ENCODE data around the gene LHCGR.

Gene LHCGR

DNA sequence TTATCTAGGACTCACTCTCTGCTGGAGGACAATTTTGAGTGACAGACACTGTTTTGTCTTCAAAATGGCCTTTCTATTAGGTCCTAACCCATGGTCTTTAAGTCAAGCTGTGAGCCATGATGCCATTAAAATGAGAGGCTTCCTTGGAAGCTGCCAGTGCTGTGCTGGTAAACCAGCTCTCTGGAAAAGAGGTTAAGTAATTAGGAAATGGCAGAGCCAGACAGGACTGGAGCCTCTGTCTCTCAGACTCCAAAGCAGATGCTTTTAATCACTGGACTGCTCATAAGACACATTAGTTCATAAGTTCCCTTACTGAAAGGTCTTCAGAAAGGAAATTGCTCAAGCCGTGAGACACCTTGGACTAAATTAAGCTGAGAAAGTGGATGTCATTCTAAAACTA is 25.8 kb upstream of the LHCGR start:
- Histone ChIP-seq H3K36me3 (ENCODE audit: control insufficient read depth in 4 of 4, insufficient read depth in 4 of 4, low read length in 3 of 4) (no peaks in the 10 kb centered on the region), H3K27ac (ENCODE audit: insufficient read depth in 1 of 2, low read depth in 1 of 2, low read length in 2 of 2, poor library complexity in 1 of 2, severe bottlenecking in 2 of 2) (no peak overlapping the region), H3K27me3 (replicated peaks in 2 of 5; ENCODE audit: control insufficient read depth in 4 of 5, insufficient read depth in 5 of 5, low read length in 4 of 5) (no peaks in the 10 kb centered on the region), H3K4me1 (ENCODE audit: control extremely low read depth in 1 of 4, control insufficient read depth in 4 of 4, insufficient read depth in 4 of 4, low read length in 3 of 4) (no peaks in the 10 kb centered on the region), H3K9me3 (ENCODE audit: control extremely low read depth in 1 of 5, control insufficient read depth in 4 of 5, insufficient read depth in 2 of 5, low read depth in 1 of 5, low read length in 4 of 5) (no peaks in the 10 kb centered on the region), H3K4me3 (ENCODE audit: control insufficient read depth in 1 of 7, extremely low read depth in 1 of 7, insufficient read depth in 4 of 7, low read depth in 2 of 7, low read length in 6 of 7) (no peak overlapping the region)
- ChIA-PET CTCF (no interaction called here), POLR2A (no interaction called here)
- WGBS (ENCODE audit: insufficient coverage) = no CpG with 5 or more reads among the region's 1 CpG
- no peak for DNase-seq

DNA sequence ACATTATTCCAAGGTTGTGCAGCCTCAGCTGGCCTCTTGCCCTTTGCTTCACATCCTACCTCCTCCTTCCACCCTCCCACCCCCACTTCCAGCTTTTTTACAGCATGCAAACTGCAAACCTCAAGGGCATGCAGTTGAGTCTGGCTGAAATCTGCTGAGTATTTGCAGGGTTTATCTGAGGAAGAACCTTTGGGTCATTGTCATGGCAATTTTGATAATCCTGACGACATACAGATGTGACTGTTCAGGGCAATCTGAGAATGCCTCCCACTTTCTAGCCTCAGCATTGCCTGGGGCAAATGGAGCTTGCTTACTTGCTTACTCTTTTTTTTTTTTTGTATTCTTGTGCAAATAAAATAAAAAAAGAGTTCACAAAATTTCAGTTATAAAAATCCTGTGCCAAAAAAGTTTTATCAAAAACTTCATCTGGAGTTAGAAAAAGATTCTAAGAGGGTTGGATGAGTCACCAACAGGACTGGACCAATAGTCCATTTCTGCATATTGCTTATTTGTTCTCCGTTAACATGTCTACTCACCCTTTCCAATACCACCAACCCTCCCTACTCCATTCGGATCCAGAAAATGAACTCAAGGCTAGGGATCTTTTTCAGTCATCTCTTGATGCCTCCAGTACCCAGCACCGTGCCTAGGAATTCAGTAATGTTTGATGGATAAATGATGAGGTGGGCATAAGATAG is 23.6 kb upstream of the LHCGR start:
- Histone ChIP-seq H3K36me3 (ENCODE audit: control insufficient read depth in 4 of 4, insufficient read depth in 4 of 4, low read length in 3 of 4) (no peaks in the 10 kb centered on the region), H3K9me3 (ENCODE audit: control extremely low read depth in 1 of 5, control insufficient read depth in 4 of 5, insufficient read depth in 2 of 5, low read depth in 1 of 5, low read length in 4 of 5) (no peaks in the 10 kb centered on the region), H3K27ac (ENCODE audit: insufficient read depth in 1 of 2, low read depth in 1 of 2, low read length in 2 of 2, poor library complexity in 1 of 2, severe bottlenecking in 2 of 2) (no peak overlapping the region), H3K4me3 (ENCODE audit: control insufficient read depth in 1 of 7, extremely low read depth in 1 of 7, insufficient read depth in 4 of 7, low read depth in 2 of 7, low read length in 6 of 7) (no peak overlapping the region), H3K4me1 (ENCODE audit: control extremely low read depth in 1 of 4, control insufficient read depth in 4 of 4, insufficient read depth in 4 of 4, low read length in 3 of 4) (no peaks in the 10 kb centered on the region), H3K27me3 (replicated peaks in 2 of 5; ENCODE audit: control insufficient read depth in 4 of 5, insufficient read depth in 5 of 5, low read length in 4 of 5) (peaks cover 0 to 1% (median 0%) of the 10 kb centered on the region in 5 experiments)
- ChIA-PET CTCF (no interaction called here), POLR2A (no interaction called here)
- WGBS (ENCODE audit: insufficient coverage) = 100% methylated on average over 2 of the region's 4 CpGs
- DNase-seq = no peak

DNA sequence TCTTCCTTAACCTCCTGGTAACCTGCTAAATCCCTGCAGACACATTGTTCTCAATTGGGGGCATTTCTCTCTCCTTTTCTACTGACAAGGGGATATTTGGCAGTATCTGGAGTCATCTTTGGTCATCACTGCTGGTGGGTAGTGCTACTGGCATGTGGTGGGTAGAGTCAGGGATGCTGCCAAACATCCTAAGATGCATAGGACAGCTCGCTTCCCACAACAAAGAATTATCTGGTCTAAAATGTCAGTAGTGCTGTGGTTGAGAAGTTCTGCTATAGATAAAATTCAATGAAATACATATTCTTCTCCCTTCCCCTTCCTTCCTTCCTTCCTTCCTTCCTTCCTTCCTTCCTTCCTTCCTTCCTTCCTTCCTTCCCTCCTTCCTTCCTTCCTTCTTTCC is 18.7 kb upstream of the LHCGR start:
- CTCF ChIA-PET = no interaction called here
- no CpG with 5 or more reads among the region's 1 CpG for WGBS (ENCODE audit: insufficient coverage)
- no peak overlapping the region for H3K4me3 ChIP-seq (ENCODE audit: control insufficient read depth in 1 of 7, extremely low read depth in 1 of 7, insufficient read depth in 4 of 7, low read depth in 2 of 7, low read length in 6 of 7)
- no peak for DNase-seq
- H3K27me3 ChIP-seq (replicated peaks in 2 of 5; ENCODE audit: control insufficient read depth in 4 of 5, insufficient read depth in 5 of 5, low read length in 4 of 5) = peaks cover 0 to 2% (median 0%) of the 10 kb centered on the region in 5 experiments
- no peaks in the 10 kb centered on the region for H3K36me3 ChIP-seq (ENCODE audit: control insufficient read depth in 4 of 4, insufficient read depth in 4 of 4, low read length in 3 of 4)
- H3K27ac ChIP-seq (ENCODE audit: insufficient read depth in 1 of 2, low read depth in 1 of 2, low read length in 2 of 2, poor library complexity in 1 of 2, severe bottlenecking in 2 of 2) = no peak overlapping the region
- POLR2A ChIA-PET = no interaction called here
- no peaks in the 10 kb centered on the region for H3K4me1 ChIP-seq (ENCODE audit: control extremely low read depth in 1 of 4, control insufficient read depth in 4 of 4, insufficient read depth in 4 of 4, low read length in 3 of 4)
- H3K9me3 ChIP-seq (ENCODE audit: control extremely low read depth in 1 of 5, control insufficient read depth in 4 of 5, insufficient read depth in 2 of 5, low read depth in 1 of 5, low read length in 4 of 5) = no peaks in the 10 kb centered on the region

DNA sequence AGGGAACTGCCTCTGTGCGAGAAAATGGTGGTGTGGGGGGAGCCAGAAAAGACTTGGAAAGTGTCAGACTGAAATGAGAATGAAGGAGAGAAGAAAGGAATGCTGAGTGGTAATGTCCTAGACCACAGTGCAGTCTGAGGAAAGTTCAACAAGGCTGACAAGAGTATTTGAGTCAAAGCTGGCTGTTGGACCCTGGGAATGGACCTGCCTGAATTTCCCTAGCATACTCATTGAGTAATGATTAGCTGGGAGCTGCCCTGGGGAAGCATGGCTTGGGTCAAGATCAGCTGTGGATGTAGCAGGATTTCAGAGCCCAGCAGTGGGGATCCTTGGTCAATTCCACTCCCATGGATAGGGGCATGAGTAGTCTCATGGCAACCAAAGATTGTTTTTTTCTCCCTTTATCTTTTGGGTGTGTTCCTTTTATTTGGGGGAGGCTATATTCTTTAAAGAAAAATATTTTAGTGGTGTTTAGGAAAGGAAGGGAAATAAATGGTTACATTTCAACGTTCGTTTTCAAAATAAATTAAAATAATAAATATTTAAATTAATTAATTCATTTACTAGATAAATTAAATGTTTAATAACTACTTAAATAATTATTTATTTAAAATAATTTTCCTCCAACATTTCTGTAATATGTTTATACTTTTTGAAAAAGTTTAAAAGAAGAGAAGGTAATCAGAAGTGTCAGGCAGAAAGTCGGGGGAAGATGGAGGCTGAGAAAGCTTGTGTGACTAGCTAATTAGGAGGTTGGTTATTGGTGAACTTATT is 15.9 kb upstream of the LHCGR start:
- CTCF ChIA-PET = no interaction called here

DNA sequence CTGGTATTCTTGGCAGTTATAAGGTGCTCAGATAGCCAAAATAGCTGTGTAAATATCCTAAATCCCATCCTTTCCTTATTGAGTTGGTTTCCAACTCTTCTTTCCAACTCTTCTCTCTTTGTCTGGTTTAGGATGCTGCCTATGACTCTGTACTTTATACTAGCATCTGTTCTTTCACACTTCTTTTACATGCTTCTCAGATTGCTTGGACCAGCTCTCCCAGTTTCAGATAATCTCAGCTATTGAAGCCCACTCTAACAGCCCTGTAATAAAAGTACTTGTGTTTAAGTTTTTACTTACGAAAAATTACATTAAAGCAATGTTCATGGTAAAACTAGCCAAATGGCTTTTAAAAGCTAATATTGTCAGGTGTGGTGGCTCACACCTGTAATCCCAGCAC is 14.7 kb upstream of the LHCGR start:
- Histone ChIP-seq H3K4me1 (ENCODE audit: control extremely low read depth in 1 of 4, control insufficient read depth in 4 of 4, insufficient read depth in 4 of 4, low read length in 3 of 4) (peaks cover 0 to 2% (median 0%) of the 10 kb centered on the region in 4 experiments), H3K9me3 (ENCODE audit: control extremely low read depth in 1 of 5, control insufficient read depth in 4 of 5, insufficient read depth in 2 of 5, low read depth in 1 of 5, low read length in 4 of 5) (no peaks in the 10 kb centered on the region), H3K27me3 (replicated peaks in 2 of 5; ENCODE audit: control insufficient read depth in 4 of 5, insufficient read depth in 5 of 5, low read length in 4 of 5) (peaks cover 0 to 2% (median 0%) of the 10 kb centered on the region in 5 experiments), H3K36me3 (ENCODE audit: control insufficient read depth in 4 of 4, insufficient read depth in 4 of 4, low read length in 3 of 4) (no peaks in the 10 kb centered on the region), H3K4me3 (ENCODE audit: control insufficient read depth in 1 of 7, extremely low read depth in 1 of 7, insufficient read depth in 4 of 7, low read depth in 2 of 7, low read length in 6 of 7) (no peak overlapping the region), H3K27ac (ENCODE audit: insufficient read depth in 1 of 2, low read depth in 1 of 2, low read length in 2 of 2, poor library complexity in 1 of 2, severe bottlenecking in 2 of 2) (no peak overlapping the region)
- DNase-seq = no peak
- ChIA-PET CTCF (no interaction called here), POLR2A (interaction anchor here (1.2 kb wide), 1 partner anchor 36 kb away, joined by 3 read pairs; no protein-coding TSS in a partner anchor)
- WGBS (ENCODE audit: insufficient coverage) = no CpG with 5 or more reads among the region's 1 CpG

More for the DNA sequence above, 15.9 kb upstream of the LHCGR start:
- POLR2A ChIA-PET = interaction anchor here (1.2 kb wide), 1 partner anchor 35 kb away, joined by 3 read pairs; no protein-coding TSS in a partner anchor
- Histone ChIP-seq H3K4me1 (ENCODE audit: control extremely low read depth in 1 of 4, control insufficient read depth in 4 of 4, insufficient read depth in 4 of 4, low read length in 3 of 4) (peaks cover 0 to 2% (median 0%) of the 10 kb centered on the region in 4 experiments), H3K27me3 (replicated peaks in 2 of 5; ENCODE audit: control insufficient read depth in 4 of 5, insufficient read depth in 5 of 5, low read length in 4 of 5) (peaks cover 0 to 2% (median 0%) of the 10 kb centered on the region in 5 experiments), H3K4me3 (ENCODE audit: control insufficient read depth in 1 of 7, extremely low read depth in 1 of 7, insufficient read depth in 4 of 7, low read depth in 2 of 7, low read length in 6 of 7) (no peak overlapping the region), H3K27ac (ENCODE audit: insufficient read depth in 1 of 2, low read depth in 1 of 2, low read length in 2 of 2, poor library complexity in 1 of 2, severe bottlenecking in 2 of 2) (no peak overlapping the region), H3K36me3 (ENCODE audit: control insufficient read depth in 4 of 4, insufficient read depth in 4 of 4, low read length in 3 of 4) (no peaks in the 10 kb centered on the region), H3K9me3 (ENCODE audit: control extremely low read depth in 1 of 5, control insufficient read depth in 4 of 5, insufficient read depth in 2 of 5, low read depth in 1 of 5, low read length in 4 of 5) (no peaks in the 10 kb centered on the region)
- DNase-seq = no peak
- WGBS (ENCODE audit: insufficient coverage) = 89% methylated on average over 2 of the region's 4 CpGs

DNA sequence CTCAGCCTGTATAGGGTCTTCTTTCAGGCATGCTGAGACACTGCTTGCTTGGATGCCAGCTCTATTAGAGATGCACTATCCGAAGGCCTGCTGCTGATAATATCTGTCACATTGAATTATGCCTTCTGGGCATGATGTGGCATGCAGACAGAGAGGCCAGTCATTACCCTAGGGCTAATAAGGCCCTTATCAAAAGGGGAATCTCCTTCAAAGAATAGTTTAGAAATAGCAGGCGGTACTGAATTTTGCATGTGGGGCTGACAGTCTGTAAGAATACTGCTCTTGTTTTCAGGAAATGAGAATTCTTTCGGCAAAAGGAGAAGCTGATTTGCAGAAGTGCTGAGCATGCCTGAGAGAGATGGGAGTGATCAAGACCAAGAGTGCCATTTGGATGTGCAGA is 13.1 kb upstream of the LHCGR start:
- 0% methylated on average over 1 of the region's 3 CpGs for WGBS (ENCODE audit: insufficient coverage)
- Histone ChIP-seq H3K27ac (ENCODE audit: insufficient read depth in 1 of 2, low read depth in 1 of 2, low read length in 2 of 2, poor library complexity in 1 of 2, severe bottlenecking in 2 of 2) (no peak overlapping the region), H3K27me3 (replicated peaks in 2 of 5; ENCODE audit: control insufficient read depth in 4 of 5, insufficient read depth in 5 of 5, low read length in 4 of 5) (no peaks in the 10 kb centered on the region), H3K4me3 (ENCODE audit: control insufficient read depth in 1 of 7, extremely low read depth in 1 of 7, insufficient read depth in 4 of 7, low read depth in 2 of 7, low read length in 6 of 7) (no peak overlapping the region), H3K36me3 (ENCODE audit: control insufficient read depth in 4 of 4, insufficient read depth in 4 of 4, low read length in 3 of 4) (no peaks in the 10 kb centered on the region), H3K9me3 (ENCODE audit: control extremely low read depth in 1 of 5, control insufficient read depth in 4 of 5, insufficient read depth in 2 of 5, low read depth in 1 of 5, low read length in 4 of 5) (no peaks in the 10 kb centered on the region), H3K4me1 (ENCODE audit: control extremely low read depth in 1 of 4, control insufficient read depth in 4 of 4, insufficient read depth in 4 of 4, low read length in 3 of 4) (peaks cover 0 to 2% (median 0%) of the 10 kb centered on the region in 4 experiments)
- ChIA-PET CTCF (no interaction called here), POLR2A (no interaction called here)
- peak; percentile 5 to 60 (median 36) for DNase-seq

DNA sequence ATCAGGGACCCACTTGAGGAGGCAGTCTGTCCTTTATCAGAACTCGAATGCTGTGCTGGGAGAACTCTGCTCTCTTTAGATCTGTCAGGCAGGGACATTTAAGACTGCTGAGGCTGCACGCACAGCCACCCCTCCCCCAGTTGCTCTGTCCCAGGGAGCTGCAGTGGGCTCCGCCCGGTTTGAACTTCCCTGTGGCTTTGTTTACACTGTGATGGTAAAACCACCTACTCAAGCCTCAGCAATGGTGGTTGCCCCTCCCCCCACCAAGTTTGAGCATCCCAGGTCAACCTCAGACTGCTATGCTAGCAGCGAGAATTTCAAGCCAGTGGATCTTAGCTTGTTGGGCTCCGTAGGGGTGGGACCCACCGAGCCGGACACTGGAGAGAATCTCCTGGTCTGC is 11.8 kb upstream of the LHCGR start:
- Histone ChIP-seq H3K9me3 (ENCODE audit: control extremely low read depth in 1 of 5, control insufficient read depth in 4 of 5, insufficient read depth in 2 of 5, low read depth in 1 of 5, low read length in 4 of 5) (peaks cover 0 to 2% (median 0%) of the 10 kb centered on the region in 5 experiments), H3K36me3 (ENCODE audit: control insufficient read depth in 4 of 4, insufficient read depth in 4 of 4, low read length in 3 of 4) (no peaks in the 10 kb centered on the region), H3K27me3 (replicated peaks in 2 of 5; ENCODE audit: control insufficient read depth in 4 of 5, insufficient read depth in 5 of 5, low read length in 4 of 5) (no peaks in the 10 kb centered on the region), H3K4me1 (ENCODE audit: control extremely low read depth in 1 of 4, control insufficient read depth in 4 of 4, insufficient read depth in 4 of 4, low read length in 3 of 4) (peaks cover 0 to 2% (median 0%) of the 10 kb centered on the region in 4 experiments), H3K4me3 (ENCODE audit: control insufficient read depth in 1 of 7, extremely low read depth in 1 of 7, insufficient read depth in 4 of 7, low read depth in 2 of 7, low read length in 6 of 7) (no peak overlapping the region), H3K27ac (ENCODE audit: insufficient read depth in 1 of 2, low read depth in 1 of 2, low read length in 2 of 2, poor library complexity in 1 of 2, severe bottlenecking in 2 of 2) (no peak overlapping the region)
- DNase-seq = no peak
- 93% methylated on average over 8 of the region's 8 CpGs for WGBS (ENCODE audit: insufficient coverage)
- POLR2A ChIA-PET = no interaction called here
- CTCF ChIA-PET = no interaction called here

All from common myeloid progenitor, CD34-positive (primary cell).